22Rv1 (cell line): ENCODE measurements around the gene ARTN.

Source experiments
- H3K27ac ChIP-seq: fragments of 450-650 bp; 2 replicates; pipeline ENCODE4 v1.5.1; 2017
- CTCF ChIP-seq: fragments of 450-650 bp; IDR thresholded peaks from 2 replicates; pipeline ENCODE4 v1.5.1; 2017; ENCODE audit warnings: mild to moderate bottlenecking
- ZFX ChIP-seq: fragments of 450-650 bp; IDR thresholded peaks from 2 replicates; pipeline ENCODE4 v1.6.1; 2017; ENCODE audit warnings: antibody characterized with exemption, borderline replicate concordance

Gene ARTN

GRCh38 chr1:43981636-43982035 is 48.0 kb downstream of the ARTN start:
- no peak overlapping the region for H3K27ac ChIP-seq
- TF ChIP-seq CTCF: no peak
- TF ChIP-seq ZFX: no peak

- TF ChIP-seq ZFX (no peak), CTCF (no peak)
- H3K27ac ChIP-seq: no peak overlapping the region
Observed at GRCh38 chr1:43982241-43982640, 48.6 kb downstream of the ARTN start.

DNA sequence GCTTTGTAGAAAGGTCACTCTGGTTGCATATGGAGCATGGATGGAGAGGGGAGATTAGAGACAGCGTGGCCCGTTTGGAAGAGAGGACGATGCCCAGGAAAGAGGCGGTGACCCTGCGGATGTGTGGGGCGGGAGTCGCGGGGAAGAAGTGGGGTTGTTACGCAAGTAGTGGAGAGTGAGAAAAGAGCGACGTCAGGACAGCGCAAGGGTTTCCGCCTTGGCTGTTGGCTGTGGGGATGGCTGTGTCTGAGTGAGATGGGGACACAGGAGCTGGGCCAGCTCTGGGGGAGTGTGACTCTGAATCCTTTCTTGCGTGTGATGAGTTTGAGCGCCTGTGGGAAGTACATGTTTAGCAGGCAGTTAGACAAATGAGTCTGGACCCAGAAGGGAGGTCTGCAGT is 49.2 kb downstream of the ARTN start:
- TF ChIP-seq CTCF: no peak
- TF ChIP-seq ZFX: no peak
- H3K27ac ChIP-seq: no peak overlapping the region

- no peak for TF ChIP-seq ZFX
- TF ChIP-seq CTCF: no peak
- H3K27ac ChIP-seq: no peak overlapping the region
Observed at GRCh38 chr1:43983253-43983899, 49.8 kb downstream of the ARTN start.

- TF ChIP-seq ZFX (no peak), CTCF (no peak)
- no peak overlapping the region for H3K27ac ChIP-seq
Observed at GRCh38 chr1:43984855-43985254, 51.3 kb downstream of the ARTN start.

- TF ChIP-seq CTCF (no peak), ZFX (no peak)
- H3K27ac ChIP-seq: no peak overlapping the region
Observed at GRCh38 chr1:43985984-43986595, 52.5 kb downstream of the ARTN start.

DNA sequence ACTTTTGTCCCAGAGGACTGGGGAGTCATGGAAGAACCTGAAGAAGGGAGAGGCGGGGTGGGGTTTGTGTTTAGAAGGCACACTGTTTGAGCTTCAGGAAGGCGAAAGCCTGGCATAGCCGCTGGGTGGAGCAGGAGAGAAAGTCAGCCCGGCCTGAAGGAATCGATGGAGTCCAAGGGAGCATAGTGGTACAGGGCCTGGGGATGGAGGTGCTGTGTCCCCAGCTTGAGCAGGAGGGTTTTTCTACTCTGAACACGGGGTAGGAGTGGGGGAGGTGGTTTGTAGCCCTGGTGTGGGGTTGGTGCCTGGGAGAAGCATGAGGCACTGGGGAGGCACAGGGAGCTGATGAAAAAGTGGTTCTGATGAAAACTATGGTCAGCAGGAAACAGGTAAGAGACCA is 53.1 kb downstream of the ARTN start:
- TF ChIP-seq CTCF: no peak
- TF ChIP-seq ZFX: no peak
- H3K27ac ChIP-seq: no peak overlapping the region
